HEK293 (cell line): ENCODE measurements around the gene C3orf52.

Source experiments
- CTCF ChIA-PET: fragments of 350-600 bp; formaldehyde crosslinking; extraction: SDS; loops from one replicate; lab custom pipeline; 2021; ENCODE audit warnings: antibody characterized with exemption; lab: Yijun Ruan, JAX
- POLR2A ChIA-PET: fragments of 300-600 bp; formaldehyde crosslinking; extraction: SDS; loops from one replicate; lab custom pipeline; 2020; ENCODE audit warnings: antibody characterized with exemption, inconsistent platforms; lab: Yijun Ruan, JAX
- H3K27ac ChIP-seq: fragments of 200-500 bp; sonication (Bioruptor generic); 2 replicates; pipeline ENCODE4 v1.5.1; 2014; ENCODE audit warnings: low read depth, low read length, control low read depth, inconsistent platforms; ENCODE audit errors: extremely low read depth
- H3K36me3 ChIP-seq, 2 experiments: fragments of 200-500 bp in 1 of 2; sonication (Bioruptor generic) in 1 of 2; 1 replicate in 1 of 2; 2 replicates in 1 of 2; pipeline ENCODE4 v1.5.1; 2014 to 2017; ENCODE audit warnings: inconsistent platforms in 2 of 2, low read length in 2 of 2; ENCODE audit not compliant: control insufficient read depth in 2 of 2, insufficient read depth in 1 of 2
- H3K4me1 ChIP-seq: fragments of 200-500 bp; sonication (Bioruptor generic); 2 replicates; pipeline ENCODE4 v1.5.1; 2014; ENCODE audit warnings: mild to moderate bottlenecking, low read length, inconsistent platforms; ENCODE audit not compliant: control insufficient read depth, insufficient read depth
- H3K4me3 ChIP-seq: 2 replicates; pipeline ENCODE4 v1.5.1; 2011; ENCODE audit warnings: low read depth, mild to moderate bottlenecking, control low read depth, low read length, moderate library complexity
- H3K9me3 ChIP-seq: fragments of 200-500 bp; sonication (Bioruptor generic); 2 replicates; pipeline ENCODE4 v1.5.1; 2014; ENCODE audit warnings: low read depth, low read length, inconsistent platforms; ENCODE audit not compliant: control insufficient read depth, insufficient read depth
- HOXC10 ChIP-seq: sonication (generic); formaldehyde crosslinking; IDR thresholded peaks from 2 replicates; pipeline ENCODE4 v1.8.1; 2023; ENCODE audit warnings: mild to moderate bottlenecking, missing genetic modification reagents
- HOXD13 ChIP-seq: sonication (generic); formaldehyde crosslinking; IDR thresholded peaks from 2 replicates; pipeline ENCODE4 v1.8.0; 2022; ENCODE audit warnings: missing genetic modification reagents, borderline replicate concordance
- REPIN1 ChIP-seq: fragments of 450-650 bp; formaldehyde crosslinking; IDR thresholded peaks from 2 replicates; pipeline ENCODE4 v1.5.1; 2017; ENCODE audit warnings: missing biosample characterization, missing genetic modification characterization, low read depth
- SCRT2 ChIP-seq: fragments of 450-650 bp; formaldehyde crosslinking; IDR thresholded peaks from 2 replicates; pipeline ENCODE4 v1.5.1; 2016; ENCODE audit warnings: missing biosample characterization, missing genetic modification characterization
- SETDB1 ChIP-seq: IDR thresholded peaks from one replicate; pipeline ENCODE4 v1.6.1; 2017; ENCODE audit warnings: mild to moderate bottlenecking, low read length, moderate library complexity, mixed read lengths; ENCODE audit not compliant: insufficient read length
- ZBTB17 ChIP-seq: fragments of 450-650 bp; formaldehyde crosslinking; IDR thresholded peaks from 2 replicates; pipeline ENCODE4 v1.5.1; 2016; ENCODE audit warnings: missing biosample characterization, missing genetic modification characterization
- ZNF202 ChIP-seq: fragments of 450-650 bp; formaldehyde crosslinking; IDR thresholded peaks from 2 replicates; pipeline ENCODE4 v1.5.1; 2016; ENCODE audit warnings: missing biosample characterization, missing genetic modification characterization, borderline replicate concordance
- ZNF341 ChIP-seq: fragments of 450-650 bp; formaldehyde crosslinking; IDR thresholded peaks from 2 replicates; pipeline ENCODE4; 2016; ENCODE audit warnings: low read depth, missing biosample characterization, missing genetic modification characterization
- ZNF391 ChIP-seq: fragments of 450-650 bp; formaldehyde crosslinking; IDR thresholded peaks from 2 replicates; pipeline ENCODE4 v1.5.1; 2016; ENCODE audit warnings: low read depth, missing biosample characterization, missing genetic modification characterization, borderline replicate concordance
- ZNF416 ChIP-seq: fragments of 450-650 bp; formaldehyde crosslinking; IDR thresholded peaks from 2 replicates; pipeline ENCODE4 v1.5.1; 2016; ENCODE audit warnings: missing biosample characterization, missing genetic modification characterization
- ZNF473 ChIP-seq: fragments of 450-650 bp; formaldehyde crosslinking; IDR thresholded peaks from 2 replicates; pipeline ENCODE4 v1.5.1; 2017; ENCODE audit warnings: missing biosample characterization, missing genetic modification characterization
- ZNF664 ChIP-seq: fragments of 450-650 bp; formaldehyde crosslinking; IDR thresholded peaks from 2 replicates; pipeline ENCODE4 v1.5.1; 2016; ENCODE audit warnings: missing biosample characterization, missing genetic modification characterization
- ZSCAN16 ChIP-seq: fragments of 450-650 bp; formaldehyde crosslinking; IDR thresholded peaks from 2 replicates; pipeline ENCODE4 v1.5.1; 2016; ENCODE audit warnings: missing biosample characterization, missing genetic modification characterization
- TF ChIP-seq, protein P1 (sequence below): fragments of 450-650 bp; formaldehyde crosslinking; IDR thresholded peaks from 2 replicates; pipeline ENCODE4 v1.5.1; 2016; ENCODE audit warnings: missing biosample characterization, missing genetic modification characterization
- TF ChIP-seq, protein P2 (sequence below): fragments of 450-650 bp; formaldehyde crosslinking; IDR thresholded peaks from 2 replicates; pipeline ENCODE4 v1.5.1; 2016; ENCODE audit warnings: missing biosample characterization, missing genetic modification characterization
- TF ChIP-seq, protein P3 (sequence below): fragments of 450-650 bp; formaldehyde crosslinking; IDR thresholded peaks from 2 replicates; pipeline ENCODE4 v1.5.1; 2017; ENCODE audit warnings: missing biosample characterization, missing genetic modification characterization

The C3orf52 gene

DNA sequence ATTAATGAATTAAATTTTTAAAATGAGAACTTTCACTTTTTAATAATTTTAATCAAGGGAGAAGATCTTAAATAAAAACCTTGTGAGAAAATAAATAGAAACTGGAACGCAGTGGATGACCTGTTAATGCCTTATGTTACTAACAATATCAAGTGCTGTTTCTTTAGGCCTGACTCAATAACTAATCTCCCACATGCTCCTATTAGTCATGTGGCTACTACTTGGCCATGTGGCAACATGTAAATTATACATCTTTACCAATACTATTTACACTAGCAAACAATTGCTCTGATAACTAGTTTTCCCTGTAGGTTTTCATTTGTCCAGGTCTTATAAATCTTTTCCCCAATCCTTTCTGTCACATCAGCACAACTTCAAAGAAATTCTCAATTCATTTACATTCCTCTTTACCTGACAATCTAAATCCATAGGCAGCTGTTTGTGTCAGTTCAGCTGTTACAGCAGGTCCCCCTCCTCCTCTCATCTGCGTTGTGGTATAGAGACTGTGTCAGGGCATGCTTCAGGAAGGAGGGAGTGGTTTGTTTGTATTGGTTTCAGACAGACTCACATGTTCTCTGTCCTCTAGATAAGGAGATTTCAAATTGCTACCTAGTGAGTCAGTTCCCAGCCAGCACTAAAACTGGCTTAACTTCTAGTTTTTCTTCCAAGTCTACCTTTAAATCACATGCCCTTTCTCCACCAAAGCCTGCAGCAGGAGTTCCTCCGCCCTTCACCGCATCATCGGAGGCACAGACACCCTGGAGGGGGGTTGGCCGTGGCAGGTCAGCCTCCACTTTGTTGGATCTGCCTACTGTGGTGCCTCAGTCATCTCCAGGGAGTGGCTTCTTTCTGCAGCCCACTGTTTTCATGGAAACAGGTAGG is 11.3 kb upstream of the C3orf52 start (continued):
- no peak for TF ChIP-seq ZNF391
- no peak for TF ChIP-seq HOXC10 (CRISPR knock-in tag)
- TF ChIP-seq ZNF473 (tag by site-specific recombination): no peak
- TF ChIP-seq SETDB1: peak; percentile 55
- peak; percentile 41; the same call in 1 of the 2 replicates for TF ChIP-seq ZBTB17 (tag by site-specific recombination)
- TF ChIP-seq ZSCAN16 (tag by site-specific recombination): no peak

DNA sequence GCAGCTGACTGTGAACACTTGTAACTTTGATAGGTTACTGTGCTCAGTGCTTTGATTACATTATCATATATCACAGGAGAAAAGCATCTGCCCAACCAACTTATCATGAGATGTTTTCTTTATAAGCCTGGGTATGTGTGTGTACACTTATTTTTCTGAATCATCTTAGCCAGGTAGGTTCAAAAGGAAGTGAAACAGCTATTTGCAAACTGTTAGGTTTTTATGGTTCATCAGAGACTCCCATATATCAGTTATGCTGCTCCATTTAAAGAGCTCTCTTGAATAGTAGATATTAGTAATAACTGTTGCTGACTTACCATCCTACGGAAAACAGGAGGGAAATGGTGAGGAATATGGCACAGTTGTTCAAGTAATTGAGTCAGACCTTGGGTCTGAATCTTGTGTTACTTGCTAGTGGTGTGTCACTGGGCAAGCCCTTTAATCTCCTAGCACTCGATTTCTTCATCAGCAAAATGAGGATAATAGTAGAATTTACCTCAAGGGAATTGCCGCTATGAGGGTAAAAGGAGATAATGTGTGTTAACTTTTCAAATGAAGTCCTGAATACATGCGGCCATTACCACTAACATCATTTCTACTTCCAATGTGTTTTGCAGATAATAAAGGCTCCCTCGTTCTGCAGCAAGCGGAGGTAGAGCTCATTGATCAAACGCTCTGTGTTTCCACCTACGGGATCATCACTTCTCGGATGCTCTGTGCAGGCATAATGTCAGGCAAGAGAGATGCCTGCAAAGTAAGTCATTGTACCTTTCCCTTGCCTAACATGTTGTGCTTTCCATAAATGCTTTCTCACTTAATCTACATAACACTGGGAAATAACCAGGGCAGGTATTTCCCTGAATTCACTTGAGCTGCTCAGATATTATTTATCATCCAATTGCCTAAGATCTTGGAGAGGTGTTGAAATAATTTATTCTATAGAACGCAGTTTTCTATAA is 7.8 kb upstream of the C3orf52 start:
- Histone ChIP-seq H3K9me3 (no peaks in the 10 kb centered on the region), H3K27ac (no peak overlapping the region), H3K4me1 (no peaks in the 10 kb centered on the region), H3K4me3 (no peak overlapping the region), H3K36me3 (no peaks in the 10 kb centered on the region)
- POLR2A ChIA-PET: no interaction called here
- CTCF ChIA-PET: no interaction called here
- TF ChIP-seq, protein P1, sequence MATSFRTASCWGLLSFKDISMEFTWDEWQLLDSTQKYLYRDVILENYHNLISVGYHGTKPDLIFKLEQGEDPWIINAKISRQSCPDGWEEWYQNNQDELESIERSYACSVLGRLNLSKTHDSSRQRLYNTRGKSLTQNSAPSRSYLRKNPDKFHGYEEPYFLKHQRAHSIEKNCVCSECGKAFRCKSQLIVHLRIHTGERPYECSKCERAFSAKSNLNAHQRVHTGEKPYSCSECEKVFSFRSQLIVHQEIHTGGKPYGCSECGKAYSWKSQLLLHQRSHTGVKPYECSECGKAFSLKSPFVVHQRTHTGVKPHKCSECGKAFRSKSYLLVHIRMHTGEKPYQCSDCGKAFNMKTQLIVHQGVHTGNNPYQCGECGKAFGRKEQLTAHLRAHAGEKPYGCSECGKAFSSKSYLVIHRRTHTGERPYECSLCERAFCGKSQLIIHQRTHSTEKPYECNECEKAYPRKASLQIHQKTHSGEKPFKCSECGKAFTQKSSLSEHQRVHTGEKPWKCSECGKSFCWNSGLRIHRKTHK (tag by site-specific recombination): no peak

DNA sequence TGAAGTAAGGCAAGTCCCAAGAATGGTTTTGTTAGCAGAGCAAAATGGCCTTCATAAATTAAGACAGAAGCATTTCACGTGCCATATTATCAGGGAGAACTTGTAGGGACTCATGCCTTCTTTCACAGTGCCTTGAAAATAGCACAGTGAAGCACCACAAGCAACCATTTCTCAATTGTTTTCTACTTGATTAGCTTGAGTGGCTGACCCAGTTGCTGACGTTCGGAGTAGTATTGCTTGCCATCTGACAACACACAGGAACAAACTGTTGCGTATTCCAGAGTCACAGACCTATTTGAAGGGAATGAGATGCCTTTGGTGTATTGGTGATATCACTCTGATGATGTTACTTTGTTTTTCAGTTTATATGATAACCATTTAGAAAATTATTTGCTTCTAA is 3.0 kb upstream of the C3orf52 start:
- no peak for TF ChIP-seq ZNF416 (tag by site-specific recombination)
- no peak for TF ChIP-seq HOXD13 (CRISPR knock-in tag)
- no peak for TF ChIP-seq ZNF664 (tag by site-specific recombination)
- TF ChIP-seq REPIN1 (tag by site-specific recombination): no peak
- TF ChIP-seq, protein P2, sequence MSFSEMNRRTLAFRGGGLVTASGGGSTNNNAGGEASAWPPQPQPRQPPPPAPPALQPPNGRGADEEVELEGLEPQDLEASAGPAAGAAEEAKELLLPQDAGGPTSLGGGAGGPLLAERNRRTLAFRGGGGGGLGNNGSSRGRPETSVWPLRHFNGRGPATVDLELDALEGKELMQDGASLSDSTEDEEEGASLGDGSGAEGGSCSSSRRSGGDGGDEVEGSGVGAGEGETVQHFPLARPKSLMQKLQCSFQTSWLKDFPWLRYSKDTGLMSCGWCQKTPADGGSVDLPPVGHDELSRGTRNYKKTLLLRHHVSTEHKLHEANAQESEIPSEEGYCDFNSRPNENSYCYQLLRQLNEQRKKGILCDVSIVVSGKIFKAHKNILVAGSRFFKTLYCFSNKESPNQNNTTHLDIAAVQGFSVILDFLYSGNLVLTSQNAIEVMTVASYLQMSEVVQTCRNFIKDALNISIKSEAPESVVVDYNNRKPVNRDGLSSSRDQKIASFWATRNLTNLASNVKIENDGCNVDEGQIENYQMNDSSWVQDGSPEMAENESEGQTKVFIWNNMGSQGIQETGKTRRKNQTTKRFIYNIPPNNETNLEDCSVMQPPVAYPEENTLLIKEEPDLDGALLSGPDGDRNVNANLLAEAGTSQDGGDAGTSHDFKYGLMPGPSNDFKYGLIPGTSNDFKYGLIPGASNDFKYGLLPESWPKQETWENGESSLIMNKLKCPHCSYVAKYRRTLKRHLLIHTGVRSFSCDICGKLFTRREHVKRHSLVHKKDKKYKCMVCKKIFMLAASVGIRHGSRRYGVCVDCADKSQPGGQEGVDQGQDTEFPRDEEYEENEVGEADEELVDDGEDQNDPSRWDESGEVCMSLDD: no peak
- no peak for TF ChIP-seq ZNF202
- no peak for TF ChIP-seq SCRT2 (tag by site-specific recombination)
- TF ChIP-seq, protein P3, sequence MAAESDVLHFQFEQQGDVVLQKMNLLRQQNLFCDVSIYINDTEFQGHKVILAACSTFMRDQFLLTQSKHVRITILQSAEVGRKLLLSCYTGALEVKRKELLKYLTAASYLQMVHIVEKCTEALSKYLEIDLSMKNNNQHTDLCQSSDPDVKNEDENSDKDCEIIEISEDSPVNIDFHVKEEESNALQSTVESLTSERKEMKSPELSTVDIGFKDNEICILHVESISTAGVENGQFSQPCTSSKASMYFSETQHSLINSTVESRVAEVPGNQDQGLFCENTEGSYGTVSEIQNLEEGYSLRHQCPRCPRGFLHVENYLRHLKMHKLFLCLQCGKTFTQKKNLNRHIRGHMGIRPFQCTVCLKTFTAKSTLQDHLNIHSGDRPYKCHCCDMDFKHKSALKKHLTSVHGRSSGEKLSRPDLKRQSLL (tag by site-specific recombination): no peak
- TF ChIP-seq ZNF341: no peak
- ChIA-PET CTCF (no interaction called here), POLR2A (no interaction called here)
- Histone ChIP-seq H3K27ac (no peak overlapping the region), H3K4me3 (no peak overlapping the region), H3K36me3 (no peaks in the 10 kb centered on the region), H3K9me3 (no peaks in the 10 kb centered on the region), H3K4me1 (peaks cover under 1% of the 10 kb centered on the region; the same call in 1 of the 2 replicates)
